ENCODE measurements around the gene ZDHHC23. TPM values are rescaled to one million over a fixed set of nuclear protein-coding genes. Genes with fewer than 3 reads are reported as not detected.

The ZDHHC23 gene
- total RNA-seq, 1 donor from 2014 or later, result 4.4 TPM

- no peak for DNase-seq (ENCODE audit: missing footprints)
- intact Hi-C loops (cut with DNase I), result no loop called here
- ATAC-seq, result no peak
These were observed 34.0 kb downstream of the ZDHHC23 start for GRCh38 chr3:113981803-113982202.

- no peak for DNase-seq (ENCODE audit: missing footprints)
- intact Hi-C loops (cut with DNase I), result no loop called here
- ATAC-seq, result no peak
These were observed 35.7 kb downstream of the ZDHHC23 start for GRCh38 chr3:113983544-113983943.

- no peak for ATAC-seq
These were observed 37.7 kb downstream of the ZDHHC23 start for GRCh38 chr3:113985541-113985940.

GRCh38 chr3:114005481-114005880 is 57.7 kb downstream of the ZDHHC23 start:
- intact Hi-C loops (cut with DNase I), result no loop called here
- no peak for DNase-seq (ENCODE audit: missing footprints)
- no peak for ATAC-seq

More at GRCh38 chr3:113985541-113985940, 37.7 kb downstream of the ZDHHC23 start:
- intact Hi-C loops (cut with DNase I), result no loop called here
- DNase-seq (ENCODE audit: missing footprints), result no peak

- DNase-seq (ENCODE audit: missing footprints) (no peak), ATAC-seq (no peak)
- intact Hi-C loops (cut with DNase I), result no loop called here
These were observed 63.4 kb downstream of the ZDHHC23 start for GRCh38 chr3:114011059-114011797.

Other genes starting within 250 kb of the ZDHHC23 start
- 80.8 TPM for gene NAA50, start 201.8 kb upstream of the ZDHHC23 start, total RNA-seq
- 23.9 TPM for gene ATP6V1A, start 201.0 kb upstream of the ZDHHC23 start, total RNA-seq
- gene GRAMD1C, start 109.2 kb upstream of the ZDHHC23 start, total RNA-seq, result 2.4 TPM
- gene CCDC191, start 108.5 kb downstream of the ZDHHC23 start, total RNA-seq, result 0.78 TPM
- gene QTRT2, start 108.7 kb downstream of the ZDHHC23 start, total RNA-seq, result 4.3 TPM
- gene DRD3, start 231.0 kb downstream of the ZDHHC23 start, total RNA-seq, result not detected

Measured in Right ventricle myocardium inferior (tissue), 1 donor.